GM19455 (cell line): ENCODE measurements around the gene CDH12.
"Not testable (repeated sequence)": the region's sequence is repeated elsewhere in the genome, so short reads cannot be mapped to it uniquely, and the experiment has no call there.

Experiments used
- ATAC-seq: cut with Tn5 transposase; IDR thresholded peaks from one replicate; pipeline ENCODE4 v1.9.1; 2021; ENCODE audit not compliant: unreplicated experiment

Gene CDH12

GRCh38 chr5:22473886-22474285 lies 379.3 kb downstream of the CDH12 start:
- ATAC-seq, result no peak

GRCh38 chr5:22471154-22471553 lies 382.0 kb downstream of the CDH12 start:
- ATAC-seq, result no peak

GRCh38 chr5:22470408-22470807 lies 382.7 kb downstream of the CDH12 start:
- ATAC-seq, result no peak

GRCh38 chr5:22465616-22466015 lies 387.5 kb downstream of the CDH12 start:
- no peak for ATAC-seq

GRCh38 chr5:22465177-22465576 lies 388.0 kb downstream of the CDH12 start:
- no peak for ATAC-seq

- no peak for ATAC-seq
These were observed 393.0 kb downstream of the CDH12 start for GRCh38 chr5:22460189-22460588.

- ATAC-seq, result no peak
These were observed 420.2 kb downstream of the CDH12 start for GRCh38 chr5:22432905-22433304.

- no peak for ATAC-seq
These were observed 421.3 kb downstream of the CDH12 start for GRCh38 chr5:22431840-22432239.

GRCh38 chr5:22431406-22431805 lies 421.7 kb downstream of the CDH12 start:
- no peak for ATAC-seq

- ATAC-seq, result no peak
These were observed 441.4 kb downstream of the CDH12 start for GRCh38 chr5:22411554-22412349.

- ATAC-seq, result no peak
These were observed 461.2 kb downstream of the CDH12 start for GRCh38 chr5:22391956-22392355.

- ATAC-seq, result no peak
These were observed 462.3 kb downstream of the CDH12 start for GRCh38 chr5:22390888-22391287.

- ATAC-seq, result no peak
These were observed 480.1 kb downstream of the CDH12 start for GRCh38 chr5:22372826-22373660.

- no peak for ATAC-seq
These were observed 480.8 kb downstream of the CDH12 start for GRCh38 chr5:22372376-22372775.

GRCh38 chr5:22354956-22355355 lies 498.2 kb downstream of the CDH12 start:
- no peak for ATAC-seq

GRCh38 chr5:22352493-22352892 lies 500.7 kb downstream of the CDH12 start:
- no peak for ATAC-seq

- no peak for ATAC-seq
These were observed 502.0 kb downstream of the CDH12 start for GRCh38 chr5:22351178-22351577.

GRCh38 chr5:22348027-22348426 lies 505.1 kb downstream of the CDH12 start:
- ATAC-seq, result no peak

- no peak for ATAC-seq
These were observed 509.1 kb downstream of the CDH12 start for GRCh38 chr5:22344000-22344399.

GRCh38 chr5:22341406-22341805 lies 511.7 kb downstream of the CDH12 start:
- ATAC-seq, result no peak

GRCh38 chr5:22332949-22333348 lies 520.2 kb downstream of the CDH12 start:
- not testable (repeated sequence) for ATAC-seq

GRCh38 chr5:22329683-22330082 lies 523.5 kb downstream of the CDH12 start:
- ATAC-seq, result no peak
